Measurements from ENCODE around the gene DSCAML1.

The DSCAML1 gene

GRCh38 chr11:117572671-117573070 is 224.3 kb downstream of the DSCAML1 start:
- no peak for DNase-seq

GRCh38 chr11:117572129-117572528 is 224.9 kb downstream of the DSCAML1 start:
- no peak for DNase-seq

GRCh38 chr11:117570701-117571100 is 226.3 kb downstream of the DSCAML1 start:
- DNase-seq, result no peak

DNA sequence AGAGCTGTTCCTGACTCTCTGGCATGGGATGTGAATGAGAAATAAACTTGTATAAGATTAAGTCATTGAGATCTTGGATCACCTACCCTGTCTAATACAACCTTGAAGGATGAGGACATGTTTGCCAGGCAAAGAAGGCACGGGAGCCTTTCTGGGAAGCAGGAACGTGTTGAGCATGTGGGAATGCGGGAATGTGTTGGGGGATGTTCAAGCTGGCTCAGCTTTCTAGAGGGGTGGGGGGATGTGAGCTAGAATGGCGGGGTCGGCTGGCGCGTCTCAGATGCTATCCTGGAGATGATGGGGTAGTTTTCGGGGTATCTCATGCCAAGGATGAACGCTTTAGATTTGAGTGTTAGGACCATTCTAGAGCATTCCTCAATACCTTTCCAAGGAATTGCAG is 227.1 kb downstream of the DSCAML1 start:
- no peak for DNase-seq

DNA sequence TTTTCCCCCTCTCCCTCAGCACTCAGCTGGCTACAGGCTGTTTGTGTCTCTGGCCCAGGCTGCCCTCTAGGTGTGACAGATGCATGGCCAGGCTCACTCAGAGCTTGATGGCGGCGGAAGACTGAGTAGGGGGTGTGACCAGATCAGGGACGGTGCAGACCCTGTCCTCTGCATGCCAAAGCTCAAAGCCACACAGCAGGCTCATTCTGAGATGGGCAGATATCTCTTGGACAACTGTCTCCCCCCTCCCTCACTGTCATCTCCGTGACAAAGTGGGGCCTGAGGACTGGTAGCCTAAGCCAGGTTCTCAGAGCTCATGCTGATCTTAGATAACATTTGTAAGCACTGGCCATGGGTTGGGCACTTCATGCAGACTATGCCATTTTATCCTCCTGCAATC is 231.3 kb downstream of the DSCAML1 start:
- DNase-seq, result no peak

- DNase-seq, result no peak
These were observed 232.7 kb downstream of the DSCAML1 start for GRCh38 chr11:117564321-117564720.

DNA sequence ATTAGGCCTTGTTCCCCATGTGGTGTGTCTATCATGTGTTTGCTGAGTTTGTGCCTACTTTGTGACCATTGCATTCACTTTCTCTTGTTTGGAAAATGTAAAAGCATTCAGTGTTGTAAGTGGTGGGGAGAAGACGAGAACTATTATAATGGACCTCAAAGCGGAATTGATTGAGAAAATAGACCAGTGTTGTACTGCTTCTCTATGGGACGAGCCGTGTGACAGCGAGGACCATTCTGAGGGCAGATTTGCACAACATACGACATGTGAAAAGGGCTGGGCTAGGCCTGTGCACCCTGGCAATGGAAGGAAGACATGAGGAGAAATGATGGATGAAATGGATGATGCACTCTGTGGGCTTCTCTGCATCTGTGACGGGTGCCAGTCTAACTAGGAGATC is 233.5 kb downstream of the DSCAML1 start:
- DNase-seq, result no peak

GRCh38 chr11:117562136-117562535 is 234.9 kb downstream of the DSCAML1 start:
- DNase-seq, result no peak

DNA sequence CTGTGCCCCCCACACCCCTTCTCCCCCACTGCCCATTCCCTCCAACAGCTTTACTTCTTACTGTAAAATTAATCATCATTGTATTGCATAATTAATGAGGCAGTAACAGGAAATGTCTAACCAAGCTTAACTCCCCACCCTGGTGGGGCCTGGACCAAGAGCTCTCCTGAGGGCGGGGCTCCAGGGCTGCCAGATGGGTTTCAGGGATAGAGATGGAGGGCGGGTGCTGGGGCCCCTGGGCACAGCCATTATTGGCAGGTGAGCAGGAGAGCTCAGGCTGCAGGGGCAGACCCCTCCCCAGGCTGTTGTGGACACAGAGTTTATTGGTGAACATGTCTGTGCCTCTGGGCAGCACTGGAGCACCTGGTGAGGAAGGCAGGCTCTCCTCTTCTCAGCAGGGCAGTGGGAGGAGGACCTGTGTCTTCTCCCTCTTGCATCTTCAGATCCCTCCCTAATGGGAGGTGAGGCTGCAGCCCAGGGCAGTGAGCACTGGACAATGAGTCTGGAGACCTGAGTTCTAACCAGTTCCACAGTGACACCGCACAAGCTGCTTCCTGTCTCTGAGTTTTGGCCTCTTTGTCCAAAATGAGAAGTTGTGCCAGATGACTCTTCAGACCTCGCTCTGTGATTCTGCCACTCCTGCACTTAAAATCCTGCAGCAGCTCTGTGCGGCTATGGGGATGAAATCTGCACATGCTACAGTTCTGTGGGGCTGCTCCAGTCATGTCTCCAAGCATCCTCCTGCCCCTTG is 236.1 kb downstream of the DSCAML1 start:
- DNase-seq, result no peak

DNA sequence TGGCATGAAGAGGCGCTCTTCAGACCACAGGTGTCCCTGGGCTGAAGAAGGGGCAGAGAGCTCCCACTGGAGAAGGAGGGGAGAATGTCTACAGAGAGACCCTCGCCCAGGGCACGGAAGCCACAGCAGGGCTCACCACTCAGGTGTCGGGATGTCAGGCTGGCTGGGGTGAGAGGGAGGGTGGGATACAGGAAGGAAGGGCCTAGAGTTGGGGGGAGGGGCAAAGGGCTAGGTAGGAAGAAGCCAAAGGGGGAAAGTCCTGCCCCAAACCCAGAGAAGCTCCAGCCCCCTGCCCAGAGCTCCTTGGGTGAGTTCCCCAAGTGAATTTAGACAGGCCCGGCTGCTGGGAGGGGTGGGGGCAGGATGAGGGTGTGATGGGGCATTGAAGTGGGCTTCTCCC is 237.3 kb downstream of the DSCAML1 start:
- DNase-seq, result no peak

- no peak for DNase-seq
These were observed 239.7 kb downstream of the DSCAML1 start for GRCh38 chr11:117557361-117557760.

DNA sequence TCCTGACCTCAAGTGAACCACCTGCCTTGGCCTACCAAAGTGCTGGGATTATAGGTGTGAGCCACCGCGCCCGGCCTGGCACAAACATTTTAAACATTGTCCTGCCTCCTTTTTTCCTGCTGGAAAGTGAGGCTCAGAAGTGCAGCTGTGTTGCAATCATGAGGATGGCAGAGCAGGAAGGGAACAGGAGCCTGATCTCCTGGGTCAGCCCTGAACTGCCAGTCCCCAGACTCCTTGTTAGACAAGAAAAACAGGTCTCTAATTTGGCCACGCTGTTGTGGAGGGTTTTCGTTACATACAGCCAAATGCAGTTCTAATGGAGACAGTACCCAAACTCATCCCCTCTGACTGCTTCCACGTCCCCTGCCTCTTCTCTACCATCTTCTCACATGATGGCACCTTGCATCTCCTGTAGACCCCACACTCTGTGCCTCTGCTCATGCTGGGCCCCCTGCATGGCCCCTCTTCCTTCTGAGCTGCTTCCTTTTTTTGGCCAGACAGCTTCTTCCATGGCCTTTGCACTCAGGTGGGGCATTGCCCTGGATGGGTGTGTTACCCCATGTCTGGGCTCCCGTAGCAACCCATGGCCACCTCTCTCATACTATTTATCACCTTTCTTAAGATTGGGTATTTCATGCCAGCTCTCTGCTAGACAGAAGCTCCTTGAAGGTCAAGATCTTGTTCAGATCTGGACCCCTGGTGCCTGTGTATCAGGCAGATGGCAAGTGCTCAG is 242.2 kb downstream of the DSCAML1 start:
- no peak for DNase-seq

GRCh38 chr11:117552626-117553025 is 244.4 kb downstream of the DSCAML1 start:
- no peak for DNase-seq

- no peak for DNase-seq
These were observed 245.2 kb downstream of the DSCAML1 start for GRCh38 chr11:117551761-117552343.

- DNase-seq, result no peak
These were observed 246.6 kb downstream of the DSCAML1 start for GRCh38 chr11:117550466-117550865.

- DNase-seq, result no peak
These were observed 247.6 kb downstream of the DSCAML1 start for GRCh38 chr11:117549417-117549816.

GRCh38 chr11:117548876-117549275 is 248.1 kb downstream of the DSCAML1 start:
- DNase-seq, result no peak

- no peak for DNase-seq
These were observed 249.1 kb downstream of the DSCAML1 start for GRCh38 chr11:117547946-117548345.

DNA sequence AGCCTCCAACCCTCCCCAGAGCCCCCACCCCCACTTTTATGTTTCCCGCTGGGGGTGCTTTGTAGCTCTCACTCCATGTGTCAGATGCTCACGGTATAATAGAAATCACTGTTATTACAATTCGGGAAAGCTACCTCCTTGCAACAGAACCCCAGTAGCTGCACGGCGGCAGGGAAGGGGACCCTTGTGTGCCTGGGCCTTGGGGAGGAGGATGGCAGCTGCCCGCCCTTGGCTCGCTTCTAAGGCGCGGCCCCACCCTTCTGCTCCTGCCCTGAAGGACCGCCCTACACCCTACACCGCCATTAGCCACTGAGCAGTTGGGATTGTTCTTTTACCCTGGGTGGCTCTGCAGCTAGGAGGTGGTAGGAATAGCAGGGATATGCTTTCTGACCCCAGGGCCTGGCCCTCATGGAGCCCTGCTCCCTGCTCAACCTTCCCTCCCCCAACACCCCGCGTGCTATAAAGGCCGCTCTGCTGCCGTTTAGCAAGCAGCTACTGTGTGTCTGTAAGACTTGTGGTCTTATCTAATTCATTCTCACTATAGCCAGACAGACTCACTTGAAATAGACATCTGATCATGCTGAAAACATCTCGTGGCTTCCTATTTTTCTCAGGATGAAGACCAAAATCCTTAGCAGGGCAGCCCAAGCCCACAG is 249.7 kb downstream of the DSCAML1 start:
- no peak for DNase-seq

- DNase-seq, result no peak
These were observed 250.4 kb downstream of the DSCAML1 start for GRCh38 chr11:117546431-117547194.

DNA sequence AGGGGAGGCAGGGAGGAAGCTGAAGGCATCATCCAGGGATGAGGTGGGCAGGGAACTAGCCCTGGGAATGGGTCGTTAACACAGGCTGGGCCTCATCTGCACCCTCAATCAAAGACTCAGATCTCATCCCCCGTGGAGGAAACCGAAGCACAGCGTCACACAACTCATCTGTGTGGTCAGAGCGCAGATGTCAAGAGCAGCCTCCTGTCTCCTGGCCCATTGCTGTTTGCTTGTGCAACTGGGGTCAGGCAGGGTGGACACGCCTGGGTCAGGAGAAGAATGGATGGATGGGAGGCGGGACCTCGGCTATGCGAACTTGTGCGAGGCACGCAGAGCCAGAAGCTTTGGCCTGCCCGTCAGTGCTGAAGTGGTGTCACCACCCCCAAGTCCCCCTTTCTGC is 251.3 kb downstream of the DSCAML1 start:
- DNase-seq, result no peak

GRCh38 chr11:117544130-117544800 is 252.8 kb downstream of the DSCAML1 start:
- no peak for DNase-seq

All from CD4-positive, alpha-beta T cell treated with Interleukin-4 for 1 hour (primary cell).